OCI-LY7 (cell line): Measurements from ENCODE around the gene ERGIC3. TPM values are rescaled to one million over a fixed set of nuclear protein-coding genes. Genes with fewer than 3 reads are reported as not detected.
A peak's percentile ranks its signal among the peaks of the same experiment; 100 is the strongest.

ENCODE experiments used
- BruUV-seq: library from RNA; stranded (reverse); fragments of 400-500 nt; replicated peaks from 2 replicates; lab custom pipeline; 2021; lab: Mats Ljungman, UMichigan
- CTCF ChIA-PET: fragments of 300-600 bp; sonication (Branson Sonifier 250); formaldehyde crosslinking; loops from one replicate; lab custom pipeline; 2022; ENCODE audit warnings: antibody characterized with exemption; ENCODE audit not compliant: unreplicated experiment; lab: Charles Lee
- POLR2A ChIA-PET: fragments of 300-600 bp; sonication (Branson Sonifier 250); formaldehyde crosslinking; loops from one replicate; lab custom pipeline; 2022; ENCODE audit warnings: antibody characterized with exemption; lab: Charles Lee
- DNase-seq: peaks from one replicate; pipeline ENCODE4 v3.0.0-alpha.2; 2015; ENCODE audit warnings: low spot score
- H2AFZ ChIP-seq: fragments of 200-600 bp; sonication (generic), shearing (Covaris generic); 2 replicates; pipeline ENCODE4 v1.6.1; 2014; ENCODE audit warnings: mild to moderate bottlenecking, antibody characterized with exemption, low read length, moderate library complexity
- H3K27ac ChIP-seq: fragments of 200-600 bp; sonication (generic); 2 replicates; pipeline ENCODE4 v1.5.1; 2014; ENCODE audit warnings: mixed run types, low read depth, mild to moderate bottlenecking, moderate library complexity, low read length, inconsistent platforms; ENCODE audit not compliant: poor library complexity, severe bottlenecking
- H3K36me3 ChIP-seq: fragments of 200-600 bp; sonication (generic); 2 replicates; pipeline ENCODE4 v1.6.1; 2014; ENCODE audit warnings: mild to moderate bottlenecking, antibody characterized with exemption, low read length, moderate library complexity, mixed read lengths; ENCODE audit not compliant: insufficient read depth
- H3K4me1 ChIP-seq: fragments of 200-600 bp; sonication (generic); 2 replicates; pipeline ENCODE4 v1.5.1; 2014; ENCODE audit warnings: mild to moderate bottlenecking, low read length; ENCODE audit not compliant: insufficient read depth, poor library complexity, severe bottlenecking
- H3K4me2 ChIP-seq: fragments of 200-600 bp; sonication (generic); 2 replicates; pipeline ENCODE4 v1.6.1; 2014; ENCODE audit warnings: mild to moderate bottlenecking, low read length
- H3K4me3 ChIP-seq: fragments of 200-600 bp; sonication (generic); 2 replicates; pipeline ENCODE4 v1.5.1; 2014; ENCODE audit warnings: mild to moderate bottlenecking, low read depth, low read length; ENCODE audit not compliant: poor library complexity, severe bottlenecking
- H3K79me2 ChIP-seq: fragments of 200-600 bp; sonication (generic); 2 replicates; pipeline ENCODE4 v1.6.1; 2016; ENCODE audit warnings: low read depth, mild to moderate bottlenecking, low read length, moderate library complexity, mixed read lengths; ENCODE audit not compliant: insufficient read depth
- H3K9me2 ChIP-seq: fragments of 200-600 bp; sonication (generic); 2 replicates; pipeline ENCODE4 v1.6.1; 2016; ENCODE audit warnings: mild to moderate bottlenecking, low read length, mixed read lengths; ENCODE audit not compliant: insufficient read depth
- H3K9me3 ChIP-seq: fragments of 200-600 bp; sonication (generic); 2 replicates; pipeline ENCODE4 v1.6.1; 2014; ENCODE audit warnings: mild to moderate bottlenecking, mixed run types, low read length, mixed read lengths
- H4K20me1 ChIP-seq: fragments of 200-600 bp; sonication (generic); 2 replicates; pipeline ENCODE4 v1.6.1; 2014; ENCODE audit warnings: mild to moderate bottlenecking, antibody characterized with exemption, low read length, moderate library complexity, mixed read lengths; ENCODE audit not compliant: insufficient read depth
- CTCF ChIP-seq: fragments of 200-600 bp; sonication (generic); conservative IDR thresholded peaks from 2 replicates; pipeline ENCODE4 v1.5.1; 2014; ENCODE audit warnings: mild to moderate bottlenecking, antibody characterized with exemption, low read length, moderate library complexity, mixed read lengths
- EZH2phosphoT487 ChIP-seq: fragments of 200-600 bp; sonication (generic); IDR thresholded peaks from 2 replicates; pipeline ENCODE4 v1.6.1; 2018; ENCODE audit warnings: low read depth, borderline replicate concordance, mild to moderate bottlenecking, mixed run types, antibody characterized with exemption, low read length, moderate library complexity, mixed read lengths
- intact Hi-C: fragments of 100-400 bp; cut with micrococcal nuclease; formaldehyde crosslinking; loops from one replicate; pipeline ENCODE4 v1.10.0; 2022; ENCODE audit not compliant: unreplicated experiment
- total RNA-seq, 2 experiments: library from RNA; depleted of rRNA in 1 of 2; stranded (reverse); fragments of >200 nt in 1 of 2; shearing (Covaris generic) in 1 of 2; gene quantifications; 2 replicates each; pipeline ENCODE4 v1.2.3, GENCODE V29; 2014 to 2022

The ERGIC3 gene
- total RNA-seq, 2 experiments from 2014 or later, result 170 to 171 TPM

- ChIA-PET POLR2A (interaction anchor here (0.6 to 2.4 kb wide), 7 partner anchors 8 to 348 kb away, joined by 3 to 6 read pairs (median 3); no protein-coding TSS in a partner anchor), CTCF (interaction anchor here (1.9 kb wide), 1 partner anchor 50 kb away, joined by 5 read pairs; no protein-coding TSS in a partner anchor)
- no peaks in the 10 kb centered on the region for H3K9me2 ChIP-seq
- DNase-seq, result no peak
- H3K79me2 ChIP-seq, result peaks cover 4% of the 10 kb centered on the region; the same call in 1 of the 2 replicates
- no peaks in the 10 kb centered on the region for H3K9me3 ChIP-seq
- intact Hi-C loops, result loop anchor here (5.0 kb wide), 1 partner anchor 76 kb away; the partner anchor contains the start of gene SPAG4
- H3K4me2 ChIP-seq, result peak overlapping the region; percentile 72
- peaks cover 25% of the 10 kb centered on the region for H3K4me1 ChIP-seq
- TF ChIP-seq EZH2phosphoT487, result no peak
- no peak for TF ChIP-seq CTCF
- H3K36me3 ChIP-seq, result peaks cover 11% of the 10 kb centered on the region
- no peak overlapping the region for H3K27ac ChIP-seq
- H3K4me3 ChIP-seq, result peak overlapping the region; percentile 84
- H2AFZ ChIP-seq, result peak overlapping the region; percentile 83; the same call in 1 of the 2 replicates
- no TSS peak for BruUV-seq
- H4K20me1 ChIP-seq, result no peaks in the 10 kb centered on the region
These were observed 628 bp upstream of the ERGIC3 start for GRCh38 chr20:35541118-35541782.

GRCh38 chr20:35542990-35543389 lies 1.1 kb downstream of the ERGIC3 start:
- CTCF ChIA-PET, result interaction anchor here (1.5 kb wide), 1 partner anchor 29 kb away, joined by 4 read pairs; no protein-coding TSS in a partner anchor

More at GRCh38 chr20:35542990-35543389, 1.1 kb downstream of the ERGIC3 start:
- peaks cover 16% of the 10 kb centered on the region for H3K36me3 ChIP-seq
- DNase-seq, result no peak
- peak overlapping the region; percentile 84 for H3K4me3 ChIP-seq
- H3K4me2 ChIP-seq, result peak overlapping the region; percentile 72
- no peaks in the 10 kb centered on the region for H4K20me1 ChIP-seq
- no TSS peak for BruUV-seq
- no peaks in the 10 kb centered on the region for H3K9me3 ChIP-seq
- no peaks in the 10 kb centered on the region for H3K9me2 ChIP-seq
- TF ChIP-seq CTCF, result no peak
- TF ChIP-seq EZH2phosphoT487, result no peak
- no peak overlapping the region for H3K27ac ChIP-seq
- H3K4me1 ChIP-seq, result peaks cover 25% of the 10 kb centered on the region
- POLR2A ChIA-PET, result interaction anchor here (0.6 to 1.1 kb wide), 4 partner anchors 12 to 346 kb away, joined by 3 to 4 read pairs (median 3); no protein-coding TSS in a partner anchor
- no peak overlapping the region for H2AFZ ChIP-seq
- intact Hi-C loops, result loop anchor here (5.0 kb wide), 1 partner anchor 74 kb away; the partner anchor contains the start of gene SPAG4
- H3K79me2 ChIP-seq, result peaks cover 4% of the 10 kb centered on the region; the same call in 1 of the 2 replicates
